ENCODE data around the gene SPECC1L. TPM values are rescaled to one million over a fixed set of nuclear protein-coding genes. Genes with fewer than 3 reads are reported as not detected.
A peak's percentile ranks its signal among the peaks of the same experiment; 100 is the strongest.

Gene SPECC1L
- total RNA-seq, 1 donor from 2014 or later, result 79.5 TPM

DNA sequence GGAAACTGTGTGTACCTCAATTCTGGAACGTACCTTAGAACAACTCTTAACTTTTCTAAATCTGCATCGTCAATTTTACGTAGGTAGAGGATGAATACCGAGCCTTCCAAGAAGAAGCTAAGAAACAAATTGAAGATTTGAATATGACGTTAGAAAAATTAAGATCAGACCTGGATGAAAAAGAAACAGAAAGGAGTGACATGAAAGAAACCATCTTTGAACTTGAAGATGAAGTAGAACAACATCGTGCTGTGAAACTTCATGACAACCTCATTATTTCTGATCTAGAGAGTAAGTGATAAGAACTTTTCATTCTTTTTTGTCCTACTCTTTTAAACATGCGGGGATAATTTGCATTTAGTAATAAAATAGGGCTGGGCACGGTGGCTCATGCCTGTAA is 53.5 kb downstream of the SPECC1L start:
- no peak for TF ChIP-seq CTCF (IDR thresholded peaks at IDR 0.05)
- H3K27me3 Mint-ChIP-seq (ENCODE audit: unreplicated experiment), result no peaks in the 10 kb centered on the region
- peaks cover 21% of the 10 kb centered on the region for H3K36me3 Mint-ChIP-seq (ENCODE audit: unreplicated experiment)
- DNase-seq (ENCODE audit: extremely low spot score, unreplicated experiment), result no peak
- H3K9me3 Mint-ChIP-seq (ENCODE audit: unreplicated experiment), result no peaks in the 10 kb centered on the region
- H3K27ac Mint-ChIP-seq (ENCODE audit: unreplicated experiment), result peak overlapping the region; percentile 44
- peaks cover 20% of the 10 kb centered on the region for H3K4me1 Mint-ChIP-seq (ENCODE audit: unreplicated experiment)
- H3K4me3 Mint-ChIP-seq (ENCODE audit: unreplicated experiment), result no peak overlapping the region

DNA sequence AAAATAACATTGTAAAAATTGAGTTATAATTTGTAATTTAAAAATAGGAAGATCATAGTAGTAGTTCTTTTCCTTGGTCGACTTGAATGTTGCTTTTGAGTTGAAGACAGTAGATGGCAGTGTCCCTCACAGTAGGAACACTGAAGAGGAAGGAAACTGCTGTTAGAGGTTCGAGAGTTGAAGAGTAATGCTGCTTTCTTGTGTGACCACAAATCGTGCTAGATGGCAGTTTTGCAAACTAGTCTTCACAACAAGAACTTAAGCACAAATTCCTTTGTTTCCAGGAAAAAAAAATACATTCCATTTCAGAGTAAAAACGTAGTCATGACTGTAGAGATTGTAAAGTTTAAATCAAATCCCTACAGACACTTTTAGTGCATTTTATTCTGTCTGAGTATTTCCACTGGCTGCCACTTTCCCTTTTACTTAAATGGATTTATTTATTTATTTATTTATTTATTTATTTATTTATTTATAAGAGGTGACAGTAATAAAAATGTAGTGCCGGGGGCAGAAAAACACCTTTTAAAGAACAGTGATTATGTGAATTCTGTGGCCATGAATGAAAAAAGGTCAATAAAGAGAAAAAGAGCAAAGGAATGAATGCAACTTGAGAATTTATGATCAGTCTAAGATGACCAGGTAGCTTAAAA is 54.6 kb downstream of the SPECC1L start:
- Mint-ChIP-seq H3K36me3 (ENCODE audit: unreplicated experiment) (peaks cover 32% of the 10 kb centered on the region), H3K4me1 (ENCODE audit: unreplicated experiment) (peaks cover 13% of the 10 kb centered on the region), H3K27ac (ENCODE audit: unreplicated experiment) (peak overlapping the region; percentile 71), H3K4me3 (ENCODE audit: unreplicated experiment) (peak overlapping the region; percentile 22), H3K9me3 (ENCODE audit: unreplicated experiment) (no peaks in the 10 kb centered on the region), H3K27me3 (ENCODE audit: unreplicated experiment) (no peaks in the 10 kb centered on the region)
- DNase-seq (ENCODE audit: extremely low spot score, unreplicated experiment), result no peak
- peak; percentile 80 for TF ChIP-seq CTCF (IDR thresholded peaks at IDR 0.05)

GRCh38 chr22:24326266-24326665 is 55.6 kb downstream of the SPECC1L start:
- no peak for TF ChIP-seq CTCF (IDR thresholded peaks at IDR 0.05)
- DNase-seq (ENCODE audit: extremely low spot score, unreplicated experiment), result no peak
- Mint-ChIP-seq H3K4me3 (ENCODE audit: unreplicated experiment) (no peak overlapping the region), H3K9me3 (ENCODE audit: unreplicated experiment) (no peaks in the 10 kb centered on the region), H3K27ac (ENCODE audit: unreplicated experiment) (peak overlapping the region; percentile 57), H3K36me3 (ENCODE audit: unreplicated experiment) (peaks cover 37% of the 10 kb centered on the region), H3K4me1 (ENCODE audit: unreplicated experiment) (peaks cover 11% of the 10 kb centered on the region), H3K27me3 (ENCODE audit: unreplicated experiment) (no peaks in the 10 kb centered on the region)

DNA sequence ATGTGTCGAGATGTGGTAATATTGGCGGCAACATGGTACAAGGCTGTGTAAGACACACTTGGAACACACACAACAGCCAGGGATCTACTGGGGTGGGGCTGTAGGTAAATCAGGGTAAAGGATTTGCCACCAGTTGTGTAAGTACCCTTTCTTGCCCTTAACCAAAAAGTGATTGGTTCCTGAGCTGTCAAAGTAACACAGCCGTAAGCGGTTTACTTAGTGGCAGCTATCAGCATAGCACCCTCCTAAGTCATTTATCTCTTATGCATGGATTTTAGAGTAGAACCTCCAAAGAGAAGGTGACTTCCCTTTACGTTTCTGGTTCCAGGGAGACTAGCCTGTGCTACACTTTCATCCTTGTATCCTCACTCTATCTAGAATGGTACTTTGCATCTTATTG is 57.2 kb downstream of the SPECC1L start:
- peaks cover 14% of the 10 kb centered on the region for H3K4me1 Mint-ChIP-seq (ENCODE audit: unreplicated experiment)
- peaks cover 34% of the 10 kb centered on the region for H3K36me3 Mint-ChIP-seq (ENCODE audit: unreplicated experiment)
- no peaks in the 10 kb centered on the region for H3K9me3 Mint-ChIP-seq (ENCODE audit: unreplicated experiment)
- TF ChIP-seq CTCF (IDR thresholded peaks at IDR 0.05), result no peak
- DNase-seq (ENCODE audit: extremely low spot score, unreplicated experiment), result no peak
- H3K4me3 Mint-ChIP-seq (ENCODE audit: unreplicated experiment), result no peak overlapping the region
- no peak overlapping the region for H3K27ac Mint-ChIP-seq (ENCODE audit: unreplicated experiment)
- no peaks in the 10 kb centered on the region for H3K27me3 Mint-ChIP-seq (ENCODE audit: unreplicated experiment)

DNA sequence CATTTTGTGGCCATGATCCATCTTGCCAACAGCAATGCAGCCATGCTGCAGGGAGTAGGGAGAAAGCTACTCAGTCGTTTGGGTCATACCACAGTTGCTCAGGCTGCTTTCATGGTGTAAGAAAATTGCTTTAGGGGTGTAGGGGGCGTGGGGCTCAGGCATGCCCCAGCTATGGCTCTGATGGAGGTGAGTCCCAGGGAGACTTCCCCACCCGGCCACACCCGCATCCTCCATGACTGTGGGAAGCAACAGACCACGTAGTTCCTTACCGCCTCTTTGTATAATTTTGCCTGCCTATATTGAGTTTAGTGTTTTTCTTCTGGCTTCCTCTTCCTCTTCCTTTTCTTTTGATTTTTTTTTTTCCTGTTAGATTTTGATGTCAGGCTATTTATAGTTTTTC is 58.8 kb downstream of the SPECC1L start:
- Mint-ChIP-seq H3K4me3 (ENCODE audit: unreplicated experiment) (no peak overlapping the region), H3K4me1 (ENCODE audit: unreplicated experiment) (peaks cover 14% of the 10 kb centered on the region), H3K36me3 (ENCODE audit: unreplicated experiment) (peaks cover 32% of the 10 kb centered on the region), H3K27ac (ENCODE audit: unreplicated experiment) (no peak overlapping the region), H3K9me3 (ENCODE audit: unreplicated experiment) (no peaks in the 10 kb centered on the region), H3K27me3 (ENCODE audit: unreplicated experiment) (no peaks in the 10 kb centered on the region)
- DNase-seq (ENCODE audit: extremely low spot score, unreplicated experiment), result no peak
- no peak for TF ChIP-seq CTCF (IDR thresholded peaks at IDR 0.05)

Measured in osteocyte (in vitro differentiated cells).